Measurements from ENCODE around the gene GSE1. TPM values are rescaled to one million over a fixed set of nuclear protein-coding genes. Genes with fewer than 3 reads are reported as not detected.

The GSE1 gene
- total and polyA plus RNA-seq, 2 experiments from 2014 or later, result 32.4 to 135 TPM

DNA sequence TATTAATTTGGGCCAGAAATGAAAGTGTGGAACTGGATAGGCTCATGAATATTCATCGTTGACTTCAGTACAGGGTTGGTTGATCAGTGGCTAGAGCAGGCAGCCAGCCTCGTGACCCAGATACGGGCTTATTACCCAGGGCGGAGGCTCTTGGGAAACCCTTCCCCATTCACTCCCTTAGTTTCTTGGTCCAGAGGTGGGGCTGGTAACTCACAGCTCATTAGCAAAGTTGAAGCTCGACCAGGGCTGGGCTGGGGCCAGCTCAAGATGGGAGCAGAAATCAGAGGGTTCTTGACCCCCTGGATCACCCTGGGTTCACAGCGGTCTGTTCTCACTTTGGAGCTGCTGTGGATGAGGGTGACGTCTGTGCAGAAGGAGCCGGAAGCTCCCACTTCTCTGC is 44.6 kb upstream of the GSE1 start (continued):
- TF ChIP-seq, protein P1, sequence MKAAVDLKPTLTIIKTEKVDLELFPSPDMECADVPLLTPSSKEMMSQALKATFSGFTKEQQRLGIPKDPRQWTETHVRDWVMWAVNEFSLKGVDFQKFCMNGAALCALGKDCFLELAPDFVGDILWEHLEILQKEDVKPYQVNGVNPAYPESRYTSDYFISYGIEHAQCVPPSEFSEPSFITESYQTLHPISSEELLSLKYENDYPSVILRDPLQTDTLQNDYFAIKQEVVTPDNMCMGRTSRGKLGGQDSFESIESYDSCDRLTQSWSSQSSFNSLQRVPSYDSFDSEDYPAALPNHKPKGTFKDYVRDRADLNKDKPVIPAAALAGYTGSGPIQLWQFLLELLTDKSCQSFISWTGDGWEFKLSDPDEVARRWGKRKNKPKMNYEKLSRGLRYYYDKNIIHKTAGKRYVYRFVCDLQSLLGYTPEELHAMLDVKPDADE (IDR thresholded peaks at IDR 0.05), result no peak

DNA sequence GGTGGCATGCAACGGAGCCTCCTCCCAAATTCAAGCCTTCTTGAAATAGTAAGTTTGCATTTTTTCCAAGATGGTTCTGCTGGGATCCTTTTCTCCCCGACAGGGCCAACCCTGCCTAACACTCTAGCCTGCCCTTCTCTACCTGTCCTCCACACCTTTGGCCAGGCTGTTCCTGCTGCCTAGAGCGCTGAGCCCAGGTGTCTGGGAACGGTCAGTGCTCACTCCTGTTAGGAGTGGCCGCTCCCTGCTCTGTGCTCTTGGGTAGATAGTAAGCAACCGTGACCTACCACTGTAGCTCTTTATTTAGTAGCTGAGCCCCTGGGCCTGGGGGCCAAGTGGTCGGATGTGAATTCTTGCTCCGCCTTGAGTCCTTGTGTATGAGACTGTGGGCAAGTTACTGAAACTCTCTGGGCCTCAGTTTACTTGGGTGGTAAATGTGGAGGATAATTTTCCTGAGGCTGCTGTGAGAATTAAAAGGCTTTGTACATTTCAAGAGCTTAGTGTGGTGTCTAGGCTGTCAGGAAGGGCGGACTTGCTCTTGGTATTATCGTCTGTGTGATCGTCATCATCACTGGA is 44.0 kb upstream of the GSE1 start:
- Histone ChIP-seq H3F3A (replicated peaks; ENCODE audit: low read depth) (peaks cover 36% of the 10 kb centered on the region), H2AFZ (no peak overlapping the region), H3K79me2 (replicated peaks; ENCODE audit: insufficient read depth) (peaks cover 82% of the 10 kb centered on the region), H3K27ac (ENCODE audit: low read depth) (peak overlapping the region; percentile 91), H3K4me2 (peak overlapping the region; percentile 74; the same call in 1 of the 2 replicates), H3K4me3 (no peak overlapping the region; the same call in 1 of the 2 replicates), H4K20me1 (replicated peaks; ENCODE audit: insufficient read depth) (no peaks in the 10 kb centered on the region), H3K4me1 (ENCODE audit: insufficient read depth) (peaks cover 54% of the 10 kb centered on the region), H3K36me3 (ENCODE audit: insufficient read depth) (no peaks in the 10 kb centered on the region), H3K27me3 (ENCODE audit: insufficient read depth) (no peaks in the 10 kb centered on the region), H3K9me2 (ENCODE audit: insufficient read depth) (no peaks in the 10 kb centered on the region)
- Mint-ChIP-seq H3K4me1 (peaks cover 66% of the 10 kb centered on the region), H3K4me3 (peak overlapping the region; percentile 41; the same call in 2 of the 3 replicates), H3K36me3 (ENCODE audit: low read depth) (peaks cover 14% of the 10 kb centered on the region), H3K27ac (peak overlapping the region; percentile 40; the same call in 1 of the 2 replicates), H3K9me3 (peaks cover 6% of the 10 kb centered on the region), H3K27me3 (ENCODE audit: insufficient read depth, low read depth, poor library complexity) (peaks cover 20% of the 10 kb centered on the region)
- no peak for ATAC-seq
- DNase-seq (ENCODE audit: low spot score), result no peak
- TF ChIP-seq, protein P1 (IDR thresholded peaks at IDR 0.05), result no peak
- TF ChIP-seq POLR2AphosphoS5 (IDR thresholded peaks at IDR 0.05; ENCODE audit: low read depth) (no peak), EZH2phosphoT487 (IDR thresholded peaks at IDR 0.05; ENCODE audit: unreplicated experiment) (no peak)
- TF ChIP-seq, protein P2, sequence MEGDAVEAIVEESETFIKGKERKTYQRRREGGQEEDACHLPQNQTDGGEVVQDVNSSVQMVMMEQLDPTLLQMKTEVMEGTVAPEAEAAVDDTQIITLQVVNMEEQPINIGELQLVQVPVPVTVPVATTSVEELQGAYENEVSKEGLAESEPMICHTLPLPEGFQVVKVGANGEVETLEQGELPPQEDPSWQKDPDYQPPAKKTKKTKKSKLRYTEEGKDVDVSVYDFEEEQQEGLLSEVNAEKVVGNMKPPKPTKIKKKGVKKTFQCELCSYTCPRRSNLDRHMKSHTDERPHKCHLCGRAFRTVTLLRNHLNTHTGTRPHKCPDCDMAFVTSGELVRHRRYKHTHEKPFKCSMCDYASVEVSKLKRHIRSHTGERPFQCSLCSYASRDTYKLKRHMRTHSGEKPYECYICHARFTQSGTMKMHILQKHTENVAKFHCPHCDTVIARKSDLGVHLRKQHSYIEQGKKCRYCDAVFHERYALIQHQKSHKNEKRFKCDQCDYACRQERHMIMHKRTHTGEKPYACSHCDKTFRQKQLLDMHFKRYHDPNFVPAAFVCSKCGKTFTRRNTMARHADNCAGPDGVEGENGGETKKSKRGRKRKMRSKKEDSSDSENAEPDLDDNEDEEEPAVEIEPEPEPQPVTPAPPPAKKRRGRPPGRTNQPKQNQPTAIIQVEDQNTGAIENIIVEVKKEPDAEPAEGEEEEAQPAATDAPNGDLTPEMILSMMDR (conservative IDR thresholded peaks at IDR 0.05; ENCODE audit: low read depth in 2 of 2), result no peak

DNA sequence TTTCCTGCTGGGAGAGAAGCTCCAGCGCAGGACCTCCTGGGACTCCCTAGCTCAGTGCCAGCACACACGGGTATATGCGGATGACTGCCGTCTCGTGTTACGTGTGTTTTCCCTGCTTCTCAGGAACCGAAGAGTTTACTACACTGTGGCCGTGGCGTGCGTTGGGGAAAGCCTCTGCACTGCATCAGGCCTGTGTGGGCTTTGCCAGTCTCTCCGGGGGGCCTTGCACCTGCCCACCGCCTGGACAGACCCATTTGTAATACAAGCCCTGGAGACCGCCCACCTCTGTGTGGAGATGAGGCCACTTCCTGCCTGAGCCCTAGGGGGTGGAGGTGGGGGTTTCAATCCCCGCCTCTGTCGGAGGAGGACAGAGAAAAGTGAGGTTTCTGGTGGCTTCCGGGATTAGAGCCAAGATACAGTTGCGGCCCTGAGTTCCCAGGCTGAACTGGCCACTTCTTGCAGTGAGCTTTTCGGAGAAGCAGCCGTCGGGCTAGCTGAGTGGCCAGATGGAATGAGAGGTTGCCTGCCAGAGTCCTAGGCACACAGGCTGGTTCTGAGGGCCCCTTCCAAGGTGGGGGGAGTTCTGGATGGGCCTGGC is 43.4 kb upstream of the GSE1 start:
- Histone ChIP-seq H3K27me3 (ENCODE audit: insufficient read depth) (no peaks in the 10 kb centered on the region), H4K20me1 (replicated peaks; ENCODE audit: insufficient read depth) (no peaks in the 10 kb centered on the region; the same call in 1 of the 2 replicates), H3K4me3 (no peak overlapping the region; the same call in 1 of the 2 replicates), H3K4me1 (ENCODE audit: insufficient read depth) (peaks cover 54% of the 10 kb centered on the region), H3K4me2 (peak overlapping the region; percentile 74), H2AFZ (no peak overlapping the region), H3K27ac (ENCODE audit: low read depth) (peak overlapping the region; percentile 91), H3F3A (replicated peaks; ENCODE audit: low read depth) (peaks cover 38% of the 10 kb centered on the region), H3K79me2 (replicated peaks; ENCODE audit: insufficient read depth) (peaks cover 81% of the 10 kb centered on the region), H3K36me3 (ENCODE audit: insufficient read depth) (no peaks in the 10 kb centered on the region), H3K9me2 (ENCODE audit: insufficient read depth) (no peaks in the 10 kb centered on the region)
- Mint-ChIP-seq H3K9me3 (peaks cover 6% of the 10 kb centered on the region), H3K27ac (peak overlapping the region; percentile 87; the same call in 1 of the 2 replicates), H3K4me1 (peaks cover 66% of the 10 kb centered on the region), H3K27me3 (ENCODE audit: insufficient read depth, low read depth, poor library complexity) (peaks cover 18% of the 10 kb centered on the region), H3K36me3 (ENCODE audit: low read depth) (peaks cover 14% of the 10 kb centered on the region), H3K4me3 (peak overlapping the region; percentile 41; the same call in 2 of the 3 replicates)
- TF ChIP-seq, protein P3, sequence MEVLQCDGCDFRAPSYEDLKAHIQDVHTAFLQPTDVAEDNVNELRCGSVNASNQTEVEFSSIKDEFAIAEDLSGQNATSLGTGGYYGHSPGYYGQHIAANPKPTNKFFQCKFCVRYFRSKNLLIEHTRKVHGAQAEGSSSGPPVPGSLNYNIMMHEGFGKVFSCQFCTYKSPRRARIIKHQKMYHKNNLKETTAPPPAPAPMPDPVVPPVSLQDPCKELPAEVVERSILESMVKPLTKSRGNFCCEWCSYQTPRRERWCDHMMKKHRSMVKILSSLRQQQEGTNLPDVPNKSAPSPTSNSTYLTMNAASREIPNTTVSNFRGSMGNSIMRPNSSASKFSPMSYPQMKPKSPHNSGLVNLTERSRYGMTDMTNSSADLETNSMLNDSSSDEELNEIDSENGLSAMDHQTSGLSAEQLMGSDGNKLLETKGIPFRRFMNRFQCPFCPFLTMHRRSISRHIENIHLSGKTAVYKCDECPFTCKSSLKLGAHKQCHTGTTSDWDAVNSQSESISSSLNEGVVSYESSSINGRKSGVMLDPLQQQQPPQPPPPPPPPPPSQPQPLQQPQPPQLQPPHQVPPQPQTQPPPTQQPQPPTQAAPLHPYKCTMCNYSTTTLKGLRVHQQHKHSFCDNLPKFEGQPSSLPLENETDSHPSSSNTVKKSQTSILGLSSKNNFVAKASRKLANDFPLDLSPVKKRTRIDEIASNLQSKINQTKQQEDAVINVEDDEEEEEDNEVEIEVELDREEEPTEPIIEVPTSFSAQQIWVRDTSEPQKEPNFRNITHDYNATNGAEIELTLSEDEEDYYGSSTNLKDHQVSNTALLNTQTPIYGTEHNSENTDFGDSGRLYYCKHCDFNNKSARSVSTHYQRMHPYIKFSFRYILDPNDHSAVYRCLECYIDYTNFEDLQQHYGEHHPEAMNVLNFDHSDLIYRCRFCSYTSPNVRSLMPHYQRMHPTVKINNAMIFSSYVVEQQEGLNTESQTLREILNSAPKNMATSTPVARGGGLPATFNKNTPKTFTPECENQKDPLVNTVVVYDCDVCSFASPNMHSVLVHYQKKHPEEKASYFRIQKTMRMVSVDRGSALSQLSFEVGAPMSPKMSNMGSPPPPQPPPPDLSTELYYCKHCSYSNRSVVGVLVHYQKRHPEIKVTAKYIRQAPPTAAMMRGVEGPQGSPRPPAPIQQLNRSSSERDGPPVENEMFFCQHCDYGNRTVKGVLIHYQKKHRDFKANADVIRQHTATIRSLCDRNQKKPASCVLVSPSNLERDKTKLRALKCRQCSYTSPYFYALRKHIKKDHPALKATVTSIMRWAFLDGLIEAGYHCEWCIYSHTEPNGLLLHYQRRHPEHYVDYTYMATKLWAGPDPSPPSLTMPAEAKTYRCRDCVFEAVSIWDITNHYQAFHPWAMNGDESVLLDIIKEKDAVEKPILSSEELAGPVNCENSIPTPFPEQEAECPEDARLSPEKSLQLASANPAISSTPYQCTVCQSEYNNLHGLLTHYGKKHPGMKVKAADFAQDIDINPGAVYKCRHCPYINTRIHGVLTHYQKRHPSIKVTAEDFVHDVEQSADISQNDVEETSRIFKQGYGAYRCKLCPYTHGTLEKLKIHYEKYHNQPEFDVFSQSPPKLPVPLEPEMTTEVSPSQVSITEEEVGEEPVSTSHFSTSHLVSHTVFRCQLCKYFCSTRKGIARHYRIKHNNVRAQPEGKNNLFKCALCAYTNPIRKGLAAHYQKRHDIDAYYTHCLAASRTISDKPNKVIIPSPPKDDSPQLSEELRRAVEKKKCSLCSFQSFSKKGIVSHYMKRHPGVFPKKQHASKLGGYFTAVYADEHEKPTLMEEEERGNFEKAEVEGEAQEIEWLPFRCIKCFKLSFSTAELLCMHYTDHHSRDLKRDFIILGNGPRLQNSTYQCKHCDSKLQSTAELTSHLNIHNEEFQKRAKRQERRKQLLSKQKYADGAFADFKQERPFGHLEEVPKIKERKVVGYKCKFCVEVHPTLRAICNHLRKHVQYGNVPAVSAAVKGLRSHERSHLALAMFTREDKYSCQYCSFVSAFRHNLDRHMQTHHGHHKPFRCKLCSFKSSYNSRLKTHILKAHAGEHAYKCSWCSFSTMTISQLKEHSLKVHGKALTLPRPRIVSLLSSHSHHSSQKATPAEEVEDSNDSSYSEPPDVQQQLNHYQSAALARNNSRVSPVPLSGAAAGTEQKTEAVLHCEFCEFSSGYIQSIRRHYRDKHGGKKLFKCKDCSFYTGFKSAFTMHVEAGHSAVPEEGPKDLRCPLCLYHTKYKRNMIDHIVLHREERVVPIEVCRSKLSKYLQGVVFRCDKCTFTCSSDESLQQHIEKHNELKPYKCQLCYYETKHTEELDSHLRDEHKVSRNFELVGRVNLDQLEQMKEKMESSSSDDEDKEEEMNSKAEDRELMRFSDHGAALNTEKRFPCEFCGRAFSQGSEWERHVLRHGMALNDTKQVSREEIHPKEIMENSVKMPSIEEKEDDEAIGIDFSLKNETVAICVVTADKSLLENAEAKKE (CRISPR knock-in tag; IDR thresholded peaks at IDR 0.05), result no peak
- TF ChIP-seq, protein P1 (IDR thresholded peaks at IDR 0.05), result peak; percentile 64; the same call in 1 of the 2 replicates
- ATAC-seq, result peak; percentile 58
- peak; percentile 66 for DNase-seq (ENCODE audit: low spot score)
